Measurements from ENCODE around the gene TNFRSF11A. TPM values are rescaled to one million over a fixed set of nuclear protein-coding genes. Genes with fewer than 3 reads are reported as not detected.

Gene TNFRSF11A
- total RNA-seq, 4 donors from 2014 or later, result 5.5 to 25.8 (median 8.6) TPM

DNA sequence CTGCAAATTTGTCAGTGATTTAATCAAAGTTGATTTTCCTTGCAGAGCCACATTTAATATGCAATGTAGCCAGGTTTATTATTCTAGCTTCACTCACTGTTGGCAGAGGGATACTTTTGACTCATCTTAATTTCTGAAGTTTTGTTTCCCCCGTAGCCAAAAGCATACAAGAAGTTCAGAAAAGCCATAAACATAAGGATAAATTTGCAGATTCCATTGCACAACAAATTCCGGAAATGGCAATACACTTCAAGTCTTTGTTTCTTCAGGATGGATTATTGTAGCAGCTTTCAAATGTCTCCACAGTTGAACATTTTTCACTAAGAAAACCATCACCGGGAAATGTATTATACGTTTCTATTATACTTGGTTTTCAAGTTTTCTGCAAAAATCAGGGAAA lies 109.7 kb downstream of the TNFRSF11A start:
- Histone ChIP-seq H3K27me3 (no peaks in the 10 kb centered on the region), H3K27ac (no peak overlapping the region), H3K4me3 (no peak overlapping the region), H3K9me3 (no peaks in the 10 kb centered on the region), H3K4me1 (peaks cover 0 to 36% (median 4%) of the 10 kb centered on the region in 4 donors), H3K36me3 (no peaks in the 10 kb centered on the region)
- no peak for DNase-seq (ENCODE audit: low spot score in 2 of 2)
- WGBS, 2 donors, result 35% methylated on average over 4 of the region's 4 CpGs
- no peak for TF ChIP-seq EP300 (IDR thresholded peaks at IDR 0.05)
- TF ChIP-seq POLR2A (IDR thresholded peaks at IDR 0.05), result no peak
- TF ChIP-seq, protein P1, sequence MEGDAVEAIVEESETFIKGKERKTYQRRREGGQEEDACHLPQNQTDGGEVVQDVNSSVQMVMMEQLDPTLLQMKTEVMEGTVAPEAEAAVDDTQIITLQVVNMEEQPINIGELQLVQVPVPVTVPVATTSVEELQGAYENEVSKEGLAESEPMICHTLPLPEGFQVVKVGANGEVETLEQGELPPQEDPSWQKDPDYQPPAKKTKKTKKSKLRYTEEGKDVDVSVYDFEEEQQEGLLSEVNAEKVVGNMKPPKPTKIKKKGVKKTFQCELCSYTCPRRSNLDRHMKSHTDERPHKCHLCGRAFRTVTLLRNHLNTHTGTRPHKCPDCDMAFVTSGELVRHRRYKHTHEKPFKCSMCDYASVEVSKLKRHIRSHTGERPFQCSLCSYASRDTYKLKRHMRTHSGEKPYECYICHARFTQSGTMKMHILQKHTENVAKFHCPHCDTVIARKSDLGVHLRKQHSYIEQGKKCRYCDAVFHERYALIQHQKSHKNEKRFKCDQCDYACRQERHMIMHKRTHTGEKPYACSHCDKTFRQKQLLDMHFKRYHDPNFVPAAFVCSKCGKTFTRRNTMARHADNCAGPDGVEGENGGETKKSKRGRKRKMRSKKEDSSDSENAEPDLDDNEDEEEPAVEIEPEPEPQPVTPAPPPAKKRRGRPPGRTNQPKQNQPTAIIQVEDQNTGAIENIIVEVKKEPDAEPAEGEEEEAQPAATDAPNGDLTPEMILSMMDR (IDR thresholded peaks at IDR 0.05), result no peak

- DNase-seq (ENCODE audit: low spot score in 2 of 2), result no peak
- Histone ChIP-seq H3K9me3 (no peaks in the 10 kb centered on the region), H3K4me1 (peaks cover 0 to 36% (median 4%) of the 10 kb centered on the region in 4 donors), H3K36me3 (no peaks in the 10 kb centered on the region), H3K4me3 (no peak overlapping the region), H3K27ac (no peak overlapping the region), H3K27me3 (no peaks in the 10 kb centered on the region)
- 46 to 48% methylated on average over 11 of the region's 11 CpGs for WGBS, 2 donors
- TF ChIP-seq EP300 (IDR thresholded peaks at IDR 0.05) (no peak), POLR2A (IDR thresholded peaks at IDR 0.05) (no peak)
- TF ChIP-seq, protein P1 (IDR thresholded peaks at IDR 0.05), result no peak
These were observed 110.4 kb downstream of the TNFRSF11A start for GRCh38 chr18:62435435-62436031.

- Histone ChIP-seq H3K27me3 (no peaks in the 10 kb centered on the region), H3K36me3 (no peaks in the 10 kb centered on the region), H3K9me3 (no peaks in the 10 kb centered on the region), H3K27ac (peak overlapping the region in 3 of 4 donors; percentile 34 to 84 (median 77)), H3K4me3 (no peak overlapping the region), H3K4me1 (peaks cover 0 to 36% (median 4%) of the 10 kb centered on the region in 4 donors)
- no peak for DNase-seq (ENCODE audit: low spot score in 2 of 2)
- WGBS, 2 donors, result 66 to 72% methylated on average over 7 of the region's 7 CpGs
- TF ChIP-seq POLR2A (IDR thresholded peaks at IDR 0.05) (no peak), EP300 (IDR thresholded peaks at IDR 0.05) (peak in 1 of 2 donors; percentile 12)
These were observed 111.6 kb downstream of the TNFRSF11A start for GRCh38 chr18:62436636-62437234.

DNA sequence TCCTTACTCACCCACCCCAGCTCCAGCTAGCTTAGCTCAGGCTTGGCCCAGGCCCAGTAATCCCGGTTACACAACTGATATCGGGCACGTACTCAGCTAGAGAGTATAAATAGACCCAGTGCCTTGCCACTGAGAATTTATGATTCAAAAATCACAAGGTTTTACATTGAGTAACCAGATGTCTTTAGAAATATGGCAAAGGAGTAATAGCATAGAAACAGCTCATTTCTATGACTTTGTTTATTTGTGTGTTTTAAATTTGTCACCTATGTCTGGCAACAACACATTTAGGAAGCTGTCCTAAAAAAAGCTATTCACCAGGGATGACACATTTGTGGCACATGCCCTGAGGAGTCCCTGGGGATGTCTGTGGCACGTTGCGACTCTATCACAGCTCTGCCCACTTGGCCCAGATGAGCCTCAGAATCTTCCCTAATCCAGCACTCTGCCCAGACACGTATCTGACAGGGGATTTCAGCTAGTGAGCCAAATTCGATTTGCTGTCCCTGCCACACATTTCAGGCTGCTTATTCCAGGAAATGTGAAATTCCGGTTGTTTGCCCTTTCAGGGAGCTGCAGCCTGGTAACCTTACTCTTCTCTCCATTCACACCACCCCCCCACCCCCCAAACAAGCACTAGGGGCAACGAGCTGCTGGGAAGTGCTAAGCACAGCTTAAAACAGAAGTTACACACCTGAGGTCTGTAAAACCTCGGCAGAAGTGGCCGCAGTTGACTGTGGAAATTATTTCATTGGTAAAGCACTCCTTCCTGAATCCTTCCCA lies 112.3 kb downstream of the TNFRSF11A start:
- peaks cover 0 to 36% (median 4%) of the 10 kb centered on the region in 4 donors for H3K4me1 ChIP-seq
- TF ChIP-seq POLR2A (IDR thresholded peaks at IDR 0.05), result no peak
- TF ChIP-seq, protein P1 (IDR thresholded peaks at IDR 0.05), result no peak
- TF ChIP-seq EP300 (IDR thresholded peaks at IDR 0.05), result peak in 1 of 2 donors; percentile 70
- no peaks in the 10 kb centered on the region for H3K9me3 ChIP-seq
- WGBS, 2 donors, result 22 to 24% methylated on average over 11 of the region's 11 CpGs
- H3K27me3 ChIP-seq, result no peaks in the 10 kb centered on the region
- peak overlapping the region in 1 of 4 donors; percentile 9 for H3K4me3 ChIP-seq
- H3K36me3 ChIP-seq, result no peaks in the 10 kb centered on the region
- DNase-seq (ENCODE audit: low spot score in 2 of 2), result peak; percentile 80 to 92
- peak overlapping the region; percentile 34 to 84 (median 74) for H3K27ac ChIP-seq

DNA sequence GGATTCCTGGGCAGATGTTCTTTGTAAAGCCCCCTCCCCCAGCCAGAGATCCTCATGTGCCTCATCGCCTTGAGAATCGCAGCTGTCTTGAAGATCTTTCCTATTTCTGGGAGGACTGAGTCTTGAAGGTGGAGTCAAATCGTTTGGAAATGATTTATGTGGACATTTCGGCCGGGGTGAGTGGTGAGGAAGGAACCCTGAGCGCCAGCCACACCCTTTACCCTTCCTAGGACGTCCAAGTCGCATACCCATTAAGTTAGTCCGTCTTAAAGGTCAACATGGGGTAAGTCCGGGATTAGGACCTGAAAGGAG lies 112.9 kb downstream of the TNFRSF11A start:
- DNase-seq (ENCODE audit: low spot score in 2 of 2), result peak in 1 of 2 donors; percentile 34
- no peak for TF ChIP-seq POLR2A (IDR thresholded peaks at IDR 0.05)
- peak in 1 of 2 donors; percentile 22 for TF ChIP-seq EP300 (IDR thresholded peaks at IDR 0.05)
- Histone ChIP-seq H3K9me3 (no peaks in the 10 kb centered on the region), H3K4me3 (no peak overlapping the region), H3K36me3 (no peaks in the 10 kb centered on the region), H3K4me1 (peaks cover 0 to 36% (median 4%) of the 10 kb centered on the region in 4 donors), H3K27me3 (no peaks in the 10 kb centered on the region), H3K27ac (peak overlapping the region; percentile 34 to 84 (median 74))
- 30 to 39% methylated on average over 10 of the region's 10 CpGs for WGBS, 2 donors

GRCh38 chr18:62438402-62438801 lies 113.3 kb downstream of the TNFRSF11A start:
- peak overlapping the region in 3 of 4 donors; percentile 34 to 84 (median 77) for H3K27ac ChIP-seq
- 89 to 90% methylated on average over 12 of the region's 12 CpGs for WGBS, 2 donors

More at GRCh38 chr18:62438402-62438801, 113.3 kb downstream of the TNFRSF11A start:
- Histone ChIP-seq H3K4me1 (peaks cover 0 to 36% (median 4%) of the 10 kb centered on the region in 4 donors), H3K36me3 (no peaks in the 10 kb centered on the region), H3K9me3 (no peaks in the 10 kb centered on the region), H3K27me3 (no peaks in the 10 kb centered on the region), H3K4me3 (no peak overlapping the region)
- DNase-seq (ENCODE audit: low spot score in 2 of 2), result no peak
- TF ChIP-seq EP300 (IDR thresholded peaks at IDR 0.05), result no peak
- no peak for TF ChIP-seq POLR2A (IDR thresholded peaks at IDR 0.05)
- TF ChIP-seq, protein P1 (IDR thresholded peaks at IDR 0.05), result no peak

Measured in tibial nerve (tissue), 4 donors.